ENCODE data around the gene AXIN2. TPM values are rescaled to one million over a fixed set of nuclear protein-coding genes. Genes with fewer than 3 reads are reported as not detected.

The AXIN2 gene
- total RNA-seq, 1 experiment from 2014 or later = 168 TPM

- Mint-ChIP-seq H3K4me3 (ENCODE audit: unreplicated experiment) (no peak overlapping the region), H3K27ac (ENCODE audit: unreplicated experiment) (no peak overlapping the region), H3K27me3 (ENCODE audit: insufficient read depth, unreplicated experiment) (no peaks in the 10 kb centered on the region), H3K36me3 (ENCODE audit: insufficient read depth, unreplicated experiment) (peaks cover 5% of the 10 kb centered on the region), H3K9me3 (ENCODE audit: unreplicated experiment) (no peaks in the 10 kb centered on the region), H3K4me1 (ENCODE audit: low read depth, unreplicated experiment) (peaks cover 13% of the 10 kb centered on the region)
- intact Hi-C loops (cut with micrococcal nuclease; ENCODE audit: unreplicated experiment) = loop anchor here (1.0 to 5.0 kb wide), 8 partner anchors 25 to 610 kb away; no protein-coding TSS in a partner anchor
- ChIA-PET POLR2A (no interaction called here), CTCF (interaction anchor here (0.5 to 2.5 kb wide), 4 partner anchors 31 to 412 kb away, joined by 3 to 10 read pairs (median 4); no protein-coding TSS in a partner anchor)
- H3K4me1 ChIP-seq = peaks cover 27% of the 10 kb centered on the region
- no TSS peak for BruUV-seq (replicated peaks)
- no peaks in the 10 kb centered on the region for H3K27me3 ChIP-seq (replicated peaks; ENCODE audit: control insufficient read depth, insufficient read depth, low read length)
- peak overlapping the region; percentile 86 for H3K4me3 ChIP-seq (ENCODE audit: low read depth, low read length)
- H3K9me3 ChIP-seq = no peaks in the 10 kb centered on the region
- H3K36me3 ChIP-seq (ENCODE audit: control insufficient read depth, insufficient read depth, low read length) = no peaks in the 10 kb centered on the region; the same call in 1 of the 2 replicates
- DNase-seq = no peak
- TF ChIP-seq, protein P1, sequence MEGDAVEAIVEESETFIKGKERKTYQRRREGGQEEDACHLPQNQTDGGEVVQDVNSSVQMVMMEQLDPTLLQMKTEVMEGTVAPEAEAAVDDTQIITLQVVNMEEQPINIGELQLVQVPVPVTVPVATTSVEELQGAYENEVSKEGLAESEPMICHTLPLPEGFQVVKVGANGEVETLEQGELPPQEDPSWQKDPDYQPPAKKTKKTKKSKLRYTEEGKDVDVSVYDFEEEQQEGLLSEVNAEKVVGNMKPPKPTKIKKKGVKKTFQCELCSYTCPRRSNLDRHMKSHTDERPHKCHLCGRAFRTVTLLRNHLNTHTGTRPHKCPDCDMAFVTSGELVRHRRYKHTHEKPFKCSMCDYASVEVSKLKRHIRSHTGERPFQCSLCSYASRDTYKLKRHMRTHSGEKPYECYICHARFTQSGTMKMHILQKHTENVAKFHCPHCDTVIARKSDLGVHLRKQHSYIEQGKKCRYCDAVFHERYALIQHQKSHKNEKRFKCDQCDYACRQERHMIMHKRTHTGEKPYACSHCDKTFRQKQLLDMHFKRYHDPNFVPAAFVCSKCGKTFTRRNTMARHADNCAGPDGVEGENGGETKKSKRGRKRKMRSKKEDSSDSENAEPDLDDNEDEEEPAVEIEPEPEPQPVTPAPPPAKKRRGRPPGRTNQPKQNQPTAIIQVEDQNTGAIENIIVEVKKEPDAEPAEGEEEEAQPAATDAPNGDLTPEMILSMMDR (IDR thresholded peaks at IDR 0.05; ENCODE audit: insufficient read depth in 1 of 2, low read depth in 1 of 2, low read length in 1 of 2, severe bottlenecking in 1 of 2, unreplicated experiment in 1 of 2) = no peak
These were observed 4.5 kb downstream of the AXIN2 start for GRCh38 chr17:65556910-65557348.

- peak; percentile 85 to 89 for DNase-seq
- TF ChIP-seq, protein P1 (IDR thresholded peaks at IDR 0.05; ENCODE audit: insufficient read depth in 1 of 2, low read depth in 1 of 2, low read length in 1 of 2, severe bottlenecking in 1 of 2, unreplicated experiment in 1 of 2) = peak; percentile 88 to 95
- H3K27ac Mint-ChIP-seq (ENCODE audit: unreplicated experiment) = no peak overlapping the region
- ChIA-PET CTCF (interaction anchor here (0.5 to 2.5 kb wide), 5 partner anchors 14 to 412 kb away, joined by 3 to 10 read pairs (median 4); no protein-coding TSS in a partner anchor), POLR2A (no interaction called here)
- H3K9me3 Mint-ChIP-seq (ENCODE audit: unreplicated experiment) = no peaks in the 10 kb centered on the region
- Histone ChIP-seq H3K4me3 (ENCODE audit: low read depth, low read length) (peak overlapping the region; percentile 86), H3K36me3 (ENCODE audit: control insufficient read depth, insufficient read depth, low read length) (no peaks in the 10 kb centered on the region; the same call in 1 of the 2 replicates), H3K9me3 (no peaks in the 10 kb centered on the region), H3K4me1 (peaks cover 33% of the 10 kb centered on the region), H3K27me3 (replicated peaks; ENCODE audit: control insufficient read depth, insufficient read depth, low read length) (no peaks in the 10 kb centered on the region)
- no peak overlapping the region for H3K4me3 Mint-ChIP-seq (ENCODE audit: unreplicated experiment)
- intact Hi-C loops (cut with micrococcal nuclease; ENCODE audit: unreplicated experiment) = loop anchor here (1.0 to 5.0 kb wide), 7 partner anchors 24 to 611 kb away; no protein-coding TSS in a partner anchor
- H3K27me3 Mint-ChIP-seq (ENCODE audit: insufficient read depth, unreplicated experiment) = no peaks in the 10 kb centered on the region
- no TSS peak for BruUV-seq (replicated peaks)
- H3K4me1 Mint-ChIP-seq (ENCODE audit: low read depth, unreplicated experiment) = peaks cover 14% of the 10 kb centered on the region
- no peaks in the 10 kb centered on the region for H3K36me3 Mint-ChIP-seq (ENCODE audit: insufficient read depth, unreplicated experiment)
These were observed 5.2 kb downstream of the AXIN2 start for GRCh38 chr17:65556014-65556909.

DNA sequence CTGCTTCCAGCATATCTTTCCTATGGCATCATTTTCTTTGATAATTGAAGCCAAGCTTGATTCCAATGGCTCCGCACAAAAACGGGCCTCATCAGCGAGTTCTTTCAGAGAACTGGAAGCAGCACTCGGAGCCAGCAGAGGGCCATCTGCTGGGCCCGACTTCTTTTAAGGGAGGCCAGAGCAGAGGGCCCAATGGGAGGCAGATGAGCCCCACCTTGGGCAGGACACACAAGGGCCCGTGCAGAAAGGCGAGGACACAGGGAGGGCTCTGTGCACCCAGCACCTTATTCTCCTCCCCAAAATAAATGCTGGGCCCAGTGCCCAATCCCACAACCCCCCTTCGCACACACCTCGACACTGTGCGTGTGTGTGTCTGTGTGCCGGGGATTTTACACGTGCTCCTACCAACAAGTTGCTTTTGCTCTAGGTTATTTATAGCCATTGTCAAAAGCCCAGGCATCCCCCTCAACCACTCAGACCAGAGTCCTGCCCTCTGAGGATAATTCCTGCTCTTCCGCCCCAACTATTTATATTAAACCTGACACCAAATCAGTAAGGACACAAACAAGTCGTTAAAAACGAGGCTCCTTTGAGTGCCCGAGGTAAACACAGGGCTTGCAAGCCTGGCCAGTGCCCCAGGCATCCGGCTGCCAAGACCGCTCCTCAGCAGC, 6.8 kb downstream of the AXIN2 start:
- H3K27ac Mint-ChIP-seq (ENCODE audit: unreplicated experiment) = peak overlapping the region; percentile 2
- Histone ChIP-seq H3K36me3 (ENCODE audit: control insufficient read depth, insufficient read depth, low read length) (no peaks in the 10 kb centered on the region; the same call in 1 of the 2 replicates), H3K9me3 (no peaks in the 10 kb centered on the region), H3K4me3 (ENCODE audit: low read depth, low read length) (no peak overlapping the region), H3K4me1 (peaks cover 49% of the 10 kb centered on the region), H3K27me3 (replicated peaks; ENCODE audit: control insufficient read depth, insufficient read depth, low read length) (no peaks in the 10 kb centered on the region)
- POLR2A ChIA-PET = no interaction called here
- no peak overlapping the region for H3K4me3 Mint-ChIP-seq (ENCODE audit: unreplicated experiment)
- CTCF ChIA-PET = no interaction called here
- peaks cover 30% of the 10 kb centered on the region for H3K4me1 Mint-ChIP-seq (ENCODE audit: low read depth, unreplicated experiment)
- no peaks in the 10 kb centered on the region for H3K27me3 Mint-ChIP-seq (ENCODE audit: insufficient read depth, unreplicated experiment)
- no peak for DNase-seq
- H3K9me3 Mint-ChIP-seq (ENCODE audit: unreplicated experiment) = no peaks in the 10 kb centered on the region
- H3K36me3 Mint-ChIP-seq (ENCODE audit: insufficient read depth, unreplicated experiment) = no peaks in the 10 kb centered on the region
- no TSS peak for BruUV-seq (replicated peaks)
- TF ChIP-seq, protein P1 (IDR thresholded peaks at IDR 0.05; ENCODE audit: insufficient read depth in 1 of 2, low read depth in 1 of 2, low read length in 1 of 2, severe bottlenecking in 1 of 2, unreplicated experiment in 1 of 2) = peak in 1 of 2 experiments; percentile 0
- intact Hi-C loops (cut with micrococcal nuclease; ENCODE audit: unreplicated experiment) = loop anchor here (5.0 kb wide), 2 partner anchors 322 to 613 kb away; no protein-coding TSS in a partner anchor
